GM23338 (cell line): ENCODE measurements around the gene EPHB1.

Experiments used
- CREB1 ChIP-seq: fragments of 250-450 bp; sonication (Bioruptor Pico); IDR thresholded peaks from 2 replicates; pipeline ENCODE4 v1.5.0; 2020; ENCODE audit warnings: low read depth, mild to moderate bottlenecking, moderate library complexity
- ETS1 ChIP-seq: IDR thresholded peaks from 2 replicates; pipeline ENCODE4 v1.6.1; 2016; ENCODE audit warnings: antibody characterized with exemption
- EZH2 ChIP-seq: fragments of 200-600 bp; sonication (generic); IDR thresholded peaks from one replicate; pipeline ENCODE4 v1.8.0; 2017; ENCODE audit warnings: antibody characterized with exemption, mild to moderate bottlenecking, low read depth; ENCODE audit not compliant: unreplicated experiment
- EZH2phosphoT487 ChIP-seq: fragments of 200-600 bp; sonication (generic); IDR thresholded peaks from one replicate; pipeline ENCODE4 v1.8.1; 2018; ENCODE audit warnings: antibody characterized with exemption; ENCODE audit not compliant: unreplicated experiment
- JUNB ChIP-seq: IDR thresholded peaks from one replicate; pipeline ENCODE4 v1.6.1; 2016; ENCODE audit warnings: antibody characterized with exemption; ENCODE audit not compliant: unreplicated experiment
- POLR2AphosphoS5 ChIP-seq: IDR thresholded peaks from 2 replicates; pipeline ENCODE4 v1.6.1; 2016; ENCODE audit warnings: antibody characterized with exemption, low read depth
- REST ChIP-seq: IDR thresholded peaks from one replicate; pipeline ENCODE4 v1.6.1; 2018; ENCODE audit warnings: antibody characterized with exemption; ENCODE audit not compliant: unreplicated experiment
- STAT1 ChIP-seq: IDR thresholded peaks from one replicate; pipeline ENCODE4 v1.6.1; 2016; ENCODE audit warnings: antibody characterized with exemption; ENCODE audit not compliant: unreplicated experiment
- TF ChIP-seq, protein P1 (sequence below), 2 experiments: fragments of 200-600 bp in 1 of 2; sonication (generic) in 1 of 2; conservative IDR thresholded peaks; 2 replicates each; pipeline versions ENCODE4 v1.5.1 to v1.6.1; 2016 to 2017; ENCODE audit warnings: antibody characterized with exemption in 2 of 2, low read depth in 2 of 2, mild to moderate bottlenecking in 2 of 2, moderate library complexity in 1 of 2

- TF ChIP-seq, protein P1, sequence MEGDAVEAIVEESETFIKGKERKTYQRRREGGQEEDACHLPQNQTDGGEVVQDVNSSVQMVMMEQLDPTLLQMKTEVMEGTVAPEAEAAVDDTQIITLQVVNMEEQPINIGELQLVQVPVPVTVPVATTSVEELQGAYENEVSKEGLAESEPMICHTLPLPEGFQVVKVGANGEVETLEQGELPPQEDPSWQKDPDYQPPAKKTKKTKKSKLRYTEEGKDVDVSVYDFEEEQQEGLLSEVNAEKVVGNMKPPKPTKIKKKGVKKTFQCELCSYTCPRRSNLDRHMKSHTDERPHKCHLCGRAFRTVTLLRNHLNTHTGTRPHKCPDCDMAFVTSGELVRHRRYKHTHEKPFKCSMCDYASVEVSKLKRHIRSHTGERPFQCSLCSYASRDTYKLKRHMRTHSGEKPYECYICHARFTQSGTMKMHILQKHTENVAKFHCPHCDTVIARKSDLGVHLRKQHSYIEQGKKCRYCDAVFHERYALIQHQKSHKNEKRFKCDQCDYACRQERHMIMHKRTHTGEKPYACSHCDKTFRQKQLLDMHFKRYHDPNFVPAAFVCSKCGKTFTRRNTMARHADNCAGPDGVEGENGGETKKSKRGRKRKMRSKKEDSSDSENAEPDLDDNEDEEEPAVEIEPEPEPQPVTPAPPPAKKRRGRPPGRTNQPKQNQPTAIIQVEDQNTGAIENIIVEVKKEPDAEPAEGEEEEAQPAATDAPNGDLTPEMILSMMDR (conservative IDR thresholded peaks at IDR 0.05; ENCODE audit: low read depth in 2 of 2): no peak
- TF ChIP-seq POLR2AphosphoS5: no peak
- no peak for TF ChIP-seq ETS1
- TF ChIP-seq EZH2: no peak
- TF ChIP-seq CREB1 (CRISPR knock-in tag): no peak
- no peak for TF ChIP-seq REST
- no peak for TF ChIP-seq EZH2phosphoT487
- TF ChIP-seq STAT1: no peak
- TF ChIP-seq JUNB: no peak
These were observed 252.0 kb downstream of the EPHB1 start for GRCh38 chr3:135047061-135047460.
